Measurements from ENCODE around the gene TPRX2. TPM values are rescaled to one million over a fixed set of nuclear protein-coding genes. Genes with fewer than 3 reads are reported as not detected.
"Not testable (repeated sequence)": the region's sequence is repeated elsewhere in the genome, so short reads cannot be mapped to it uniquely, and the experiment has no call there.

Gene TPRX2, protein sequence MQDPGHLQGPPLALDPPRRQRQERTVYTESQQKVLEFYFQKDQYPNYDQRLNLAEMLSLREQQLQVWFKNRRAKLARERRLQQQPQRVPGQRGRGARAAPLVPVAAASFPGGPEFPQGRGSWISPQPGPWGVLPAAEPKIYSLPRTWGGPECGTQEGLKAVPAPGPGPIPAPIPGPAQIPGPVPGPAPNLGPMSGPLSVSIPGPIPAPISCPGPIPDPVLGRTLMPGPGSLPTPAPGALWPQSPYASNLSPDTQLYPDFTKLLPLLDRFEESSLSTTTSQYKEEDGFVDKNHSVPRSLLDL
- total RNA-seq: not detected
- long read RNA-seq: 0 reads

DNA sequence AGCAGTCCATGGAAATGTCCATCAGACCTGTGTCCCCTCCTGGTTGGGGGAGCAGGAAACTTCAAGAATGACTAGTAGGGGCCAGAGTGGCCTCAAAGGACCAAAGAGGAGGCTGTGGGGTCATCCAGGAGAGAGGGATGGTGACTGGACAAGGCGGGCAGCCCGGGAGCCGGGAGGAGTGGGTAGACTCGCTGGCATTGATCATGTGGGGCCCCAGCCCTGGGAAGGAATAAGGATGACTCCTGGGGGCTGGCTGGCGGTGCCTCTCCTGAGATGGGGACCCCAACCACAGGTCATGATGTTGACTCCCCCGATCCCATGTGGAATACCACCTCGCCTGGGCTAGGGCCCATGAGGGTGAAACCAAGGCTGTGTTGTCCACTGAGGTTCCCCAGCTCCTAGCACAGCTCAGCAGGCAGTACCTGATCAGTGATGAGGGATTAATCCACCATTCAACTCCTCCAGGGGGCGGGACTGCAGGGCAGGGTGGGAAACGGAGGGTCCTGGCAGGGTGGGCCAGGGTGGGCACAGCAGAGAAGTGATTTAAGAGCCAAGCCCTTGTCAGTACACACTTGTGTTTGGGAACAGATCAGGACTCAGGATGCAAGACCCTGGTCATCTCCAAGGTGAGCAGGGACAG, at the start of gene TPRX2:
Gene TPRX2, plus strand, starts transcription at position 590 of the 640 bp plus-strand sequence. Its CDS starts 12 bp downstream, at position 602.
- H3K4me3 ChIP-seq; H3K4me1 ChIP-seq; intact Hi-C loops (cut with DNase I); H3K27ac ChIP-seq; ATAC-seq; H3K36me3 ChIP-seq; H3K9me3 ChIP-seq: not testable (repeated sequence)
- DNase-seq: peak; percentile 11
- peaks cover 32% of the 10 kb centered on the region for H3K27me3 ChIP-seq (ENCODE audit: low read depth)

- H3K27ac ChIP-seq: no peak overlapping the region
- no peak overlapping the region for H3K4me3 ChIP-seq
- peak; percentile 57 for TF ChIP-seq CTCF (IDR thresholded peaks at IDR 0.05)
- intact Hi-C loops (cut with DNase I): no loop called here
- DNase-seq (peak; percentile 79), ATAC-seq (peak; percentile 79 to 89)
- H3K27me3 ChIP-seq (ENCODE audit: low read depth): peaks cover 1% of the 10 kb centered on the region
- no peaks in the 10 kb centered on the region for H3K36me3 ChIP-seq
- no peaks in the 10 kb centered on the region for H3K4me1 ChIP-seq
- no peaks in the 10 kb centered on the region for H3K9me3 ChIP-seq
Measured at GRCh38 chr19:47813304-47813994, 45.6 kb upstream of the TPRX2 start.

DNA sequence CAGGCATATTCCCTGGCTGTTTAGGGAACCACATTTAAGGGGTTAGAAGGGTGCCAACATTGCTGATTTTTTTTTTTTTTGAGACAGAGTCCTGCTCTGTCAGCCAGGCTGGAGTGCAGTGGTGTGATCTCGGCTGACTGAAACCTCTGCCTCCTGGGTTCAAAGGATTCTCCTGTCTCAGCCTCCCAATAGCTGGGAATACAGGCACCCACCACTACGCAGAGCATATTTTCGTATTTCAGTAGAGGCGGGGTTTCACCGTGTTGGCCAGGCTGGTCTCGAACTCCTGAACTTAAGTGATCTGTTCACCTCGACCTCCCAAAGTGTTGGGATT, 45.1 kb upstream of the TPRX2 start:
- Histone ChIP-seq H3K27me3 (ENCODE audit: low read depth) (peaks cover 5% of the 10 kb centered on the region), H3K27ac (no peak overlapping the region), H3K9me3 (no peaks in the 10 kb centered on the region), H3K4me3 (no peak overlapping the region), H3K4me1 (no peaks in the 10 kb centered on the region), H3K36me3 (no peaks in the 10 kb centered on the region)
- no peak for ATAC-seq
- no peak for DNase-seq
- intact Hi-C loops (cut with DNase I): no loop called here
- TF ChIP-seq CTCF (IDR thresholded peaks at IDR 0.05): no peak

GRCh38 chr19:47816270-47816669, 42.8 kb upstream of the TPRX2 start:
- H3K4me1 ChIP-seq; H3K9me3 ChIP-seq; H3K36me3 ChIP-seq; intact Hi-C loops (cut with DNase I); ATAC-seq; DNase-seq; H3K4me3 ChIP-seq; H3K27ac ChIP-seq: not testable (repeated sequence)
- H3K27me3 ChIP-seq (ENCODE audit: low read depth): peaks cover 19% of the 10 kb centered on the region

DNA sequence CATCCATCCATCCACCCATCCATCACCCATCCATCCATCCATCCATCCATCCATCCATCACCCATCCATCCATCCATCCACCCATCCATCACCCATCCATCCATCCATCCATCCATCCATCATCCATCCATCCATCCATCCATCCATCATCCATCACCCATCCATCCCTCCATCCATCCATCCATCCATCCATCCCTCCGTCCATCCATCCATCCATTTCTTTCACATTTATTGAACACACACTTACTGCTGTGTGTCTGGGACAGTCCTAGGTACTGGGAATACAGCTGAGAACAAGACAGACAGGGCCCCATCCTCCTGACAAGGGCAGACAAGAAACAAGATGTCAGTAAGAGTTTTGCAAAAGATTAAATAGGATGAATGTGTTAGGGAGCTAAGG, 40.8 kb upstream of the TPRX2 start:
- DNase-seq; ATAC-seq; H3K4me1 ChIP-seq; H3K36me3 ChIP-seq; intact Hi-C loops (cut with DNase I); H3K4me3 ChIP-seq; H3K9me3 ChIP-seq; H3K27ac ChIP-seq: not testable (repeated sequence)
- H3K27me3 ChIP-seq (ENCODE audit: low read depth): peaks cover 32% of the 10 kb centered on the region

- TF ChIP-seq CTCF (IDR thresholded peaks at IDR 0.05): no peak
- no peak for ATAC-seq
- Histone ChIP-seq H3K36me3 (no peaks in the 10 kb centered on the region), H3K9me3 (no peaks in the 10 kb centered on the region), H3K27me3 (ENCODE audit: low read depth) (peaks cover 32% of the 10 kb centered on the region), H3K4me3 (no peak overlapping the region), H3K4me1 (no peaks in the 10 kb centered on the region), H3K27ac (no peak overlapping the region)
- intact Hi-C loops (cut with DNase I): no loop called here
- no peak for DNase-seq
Measured at GRCh38 chr19:47819858-47820257, 39.2 kb upstream of the TPRX2 start.

GRCh38 chr19:47820410-47820809, 38.6 kb upstream of the TPRX2 start:
- intact Hi-C loops (cut with DNase I): no loop called here
- Histone ChIP-seq H3K9me3 (no peaks in the 10 kb centered on the region), H3K27ac (no peak overlapping the region), H3K4me1 (no peaks in the 10 kb centered on the region), H3K4me3 (no peak overlapping the region), H3K27me3 (ENCODE audit: low read depth) (peaks cover 32% of the 10 kb centered on the region), H3K36me3 (no peaks in the 10 kb centered on the region)
- ATAC-seq: no peak
- TF ChIP-seq CTCF (IDR thresholded peaks at IDR 0.05): no peak
- DNase-seq: no peak
